ENCODE data around the gene CENPS.

GRCh38 chr1:10472220-10473144, 42.2 kb downstream of the CENPS start, which contains the start of gene DFFA:
- peak; percentile 79 for TF ChIP-seq POLR2A (IDR thresholded peaks at IDR 0.05; ENCODE audit: extremely low read depth, insufficient read length)
- TF ChIP-seq, protein P1, sequence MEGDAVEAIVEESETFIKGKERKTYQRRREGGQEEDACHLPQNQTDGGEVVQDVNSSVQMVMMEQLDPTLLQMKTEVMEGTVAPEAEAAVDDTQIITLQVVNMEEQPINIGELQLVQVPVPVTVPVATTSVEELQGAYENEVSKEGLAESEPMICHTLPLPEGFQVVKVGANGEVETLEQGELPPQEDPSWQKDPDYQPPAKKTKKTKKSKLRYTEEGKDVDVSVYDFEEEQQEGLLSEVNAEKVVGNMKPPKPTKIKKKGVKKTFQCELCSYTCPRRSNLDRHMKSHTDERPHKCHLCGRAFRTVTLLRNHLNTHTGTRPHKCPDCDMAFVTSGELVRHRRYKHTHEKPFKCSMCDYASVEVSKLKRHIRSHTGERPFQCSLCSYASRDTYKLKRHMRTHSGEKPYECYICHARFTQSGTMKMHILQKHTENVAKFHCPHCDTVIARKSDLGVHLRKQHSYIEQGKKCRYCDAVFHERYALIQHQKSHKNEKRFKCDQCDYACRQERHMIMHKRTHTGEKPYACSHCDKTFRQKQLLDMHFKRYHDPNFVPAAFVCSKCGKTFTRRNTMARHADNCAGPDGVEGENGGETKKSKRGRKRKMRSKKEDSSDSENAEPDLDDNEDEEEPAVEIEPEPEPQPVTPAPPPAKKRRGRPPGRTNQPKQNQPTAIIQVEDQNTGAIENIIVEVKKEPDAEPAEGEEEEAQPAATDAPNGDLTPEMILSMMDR (IDR thresholded peaks at IDR 0.05; ENCODE audit: low read depth, low read length) = no peak

Data from NB4 (cell line).